HG03135 (cell line): ENCODE data around the gene CS.
A peak's percentile ranks its signal among the peaks of the same experiment; 100 is the strongest.
"Not testable (repeated sequence)": the region's sequence is repeated elsewhere in the genome, so short reads cannot be mapped to it uniquely, and the experiment has no call there.

ENCODE experiments used
- ATAC-seq: cut with Tn5 transposase; IDR thresholded peaks from one replicate; pipeline ENCODE4 v1.9.1; 2021; ENCODE audit warnings: mild to moderate bottlenecking, moderate library complexity; ENCODE audit not compliant: unreplicated experiment

CS gene

GRCh38 chr12:56299853-56300643 lies at the start of gene CS:
TSS of gene CS (minus strand) at chr12:56300330. CDS start at chr12:56300201, 129 bp downstream.
- ATAC-seq = peak; percentile 95

- ATAC-seq = no peak
Measured at GRCh38 chr12:56348776-56349175, 48.6 kb upstream of the CS start.

GRCh38 chr12:56347255-56347654 lies 47.1 kb upstream of the CS start:
- ATAC-seq = not testable (repeated sequence)

DNA sequence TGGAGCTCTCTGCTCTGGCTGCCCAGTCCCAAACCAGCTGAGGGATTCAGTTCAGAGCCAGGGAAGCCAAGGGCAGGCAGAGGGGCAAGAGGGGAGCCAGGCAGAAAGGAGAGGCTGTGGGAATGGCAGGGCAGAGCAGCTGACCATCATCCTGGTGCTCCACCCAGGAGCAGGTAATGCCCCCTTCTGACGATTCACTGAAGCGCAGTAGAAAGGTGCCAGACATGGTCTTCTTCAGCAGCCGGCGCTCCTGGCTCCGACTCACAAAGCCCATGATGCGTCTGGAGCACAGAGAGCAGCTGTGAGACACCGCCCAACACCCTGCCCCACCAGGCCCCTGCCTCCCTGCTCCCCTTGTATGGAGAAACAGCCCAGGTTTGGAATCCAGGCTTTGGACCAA lies 46.5 kb upstream of the CS start:
- no peak for ATAC-seq

GRCh38 chr12:56342290-56342689 lies 42.2 kb upstream of the CS start:
- not testable (repeated sequence) for ATAC-seq

- ATAC-seq = no peak
Measured at GRCh38 chr12:56341616-56342015, 41.5 kb upstream of the CS start.

DNA sequence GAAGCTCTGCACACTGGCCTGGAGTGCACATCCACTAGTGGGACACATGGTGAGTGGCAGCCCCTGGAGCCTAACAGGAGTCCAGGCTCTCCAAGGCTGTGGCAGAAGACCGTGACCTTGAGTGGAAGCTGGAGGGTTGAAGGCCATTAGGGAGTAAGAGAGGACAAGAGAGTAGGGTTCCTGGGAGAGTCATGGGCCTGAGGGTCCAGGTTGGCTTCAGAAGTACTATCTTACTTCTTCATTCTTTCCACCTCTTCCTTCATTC lies 39.0 kb upstream of the CS start:
- ATAC-seq = no peak

DNA sequence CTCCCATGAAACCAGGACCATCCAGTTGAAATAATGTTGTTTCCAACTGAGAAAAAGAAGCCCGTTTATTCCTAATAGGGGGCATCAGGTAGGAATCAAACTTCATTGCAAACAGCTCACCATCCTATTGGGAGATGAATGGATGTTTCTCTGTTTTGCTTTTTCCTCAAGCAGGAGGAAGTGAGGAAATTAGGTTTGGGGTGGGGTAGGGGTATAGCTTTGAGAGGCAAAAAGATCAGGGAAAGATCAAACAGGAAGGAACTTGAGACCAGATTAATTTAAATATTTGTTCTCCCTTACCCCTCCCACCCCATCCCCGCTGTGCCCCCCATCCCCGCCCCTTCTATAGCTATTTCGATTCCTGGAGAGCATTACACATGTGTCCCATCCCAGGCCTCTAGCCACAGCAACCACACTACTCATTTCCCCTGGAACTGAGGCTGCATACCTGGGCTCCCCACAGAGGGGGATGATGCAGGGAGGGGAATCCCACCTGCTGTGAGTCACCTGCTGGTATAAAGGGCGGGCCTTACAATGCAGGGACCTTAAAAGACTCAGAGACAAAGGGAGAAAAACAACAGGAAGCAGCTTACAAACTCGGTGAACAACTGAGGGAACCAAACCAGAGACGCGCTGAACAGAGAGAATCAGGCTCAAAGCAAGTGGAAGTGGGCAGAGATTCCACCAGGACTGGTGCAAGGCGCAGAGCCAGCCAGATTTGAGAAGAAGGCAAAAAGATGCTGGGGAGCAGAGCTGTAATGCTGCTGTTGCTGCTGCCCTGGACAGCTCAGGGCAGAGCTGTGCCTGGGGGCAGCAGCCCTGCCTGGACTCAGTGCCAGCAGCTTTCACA lies 38.4 kb upstream of the CS start, which contains the start of gene IL23A:
TSS of gene IL23A (plus strand) at position 577 of the 850 bp plus-strand sequence. CDS start at position 738, 161 bp downstream.
- no peak for ATAC-seq

DNA sequence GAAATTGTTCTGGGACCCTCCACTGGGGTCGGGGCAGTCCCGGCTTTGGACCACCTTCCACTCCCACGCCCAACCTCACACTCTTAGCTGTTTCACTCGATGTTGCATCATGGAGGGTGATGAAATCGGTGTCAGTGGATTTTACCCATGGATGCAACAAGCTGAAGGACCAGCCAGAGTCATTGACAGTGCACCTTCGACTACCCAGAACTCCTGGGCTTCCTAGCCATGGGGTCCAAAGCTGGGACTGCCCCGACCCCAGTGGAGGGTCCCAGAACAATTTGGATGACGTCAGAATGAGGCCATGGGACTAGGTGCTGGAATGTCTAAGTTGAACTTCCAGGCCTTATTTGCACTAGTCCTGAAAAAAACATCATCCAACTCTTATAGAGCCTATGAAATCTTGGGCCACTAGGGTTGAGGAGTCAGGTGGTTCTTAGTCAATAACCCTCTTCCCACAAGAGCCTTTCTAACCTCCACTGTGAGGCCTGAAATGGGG lies 37.7 kb upstream of the CS start:
- no peak for ATAC-seq

DNA sequence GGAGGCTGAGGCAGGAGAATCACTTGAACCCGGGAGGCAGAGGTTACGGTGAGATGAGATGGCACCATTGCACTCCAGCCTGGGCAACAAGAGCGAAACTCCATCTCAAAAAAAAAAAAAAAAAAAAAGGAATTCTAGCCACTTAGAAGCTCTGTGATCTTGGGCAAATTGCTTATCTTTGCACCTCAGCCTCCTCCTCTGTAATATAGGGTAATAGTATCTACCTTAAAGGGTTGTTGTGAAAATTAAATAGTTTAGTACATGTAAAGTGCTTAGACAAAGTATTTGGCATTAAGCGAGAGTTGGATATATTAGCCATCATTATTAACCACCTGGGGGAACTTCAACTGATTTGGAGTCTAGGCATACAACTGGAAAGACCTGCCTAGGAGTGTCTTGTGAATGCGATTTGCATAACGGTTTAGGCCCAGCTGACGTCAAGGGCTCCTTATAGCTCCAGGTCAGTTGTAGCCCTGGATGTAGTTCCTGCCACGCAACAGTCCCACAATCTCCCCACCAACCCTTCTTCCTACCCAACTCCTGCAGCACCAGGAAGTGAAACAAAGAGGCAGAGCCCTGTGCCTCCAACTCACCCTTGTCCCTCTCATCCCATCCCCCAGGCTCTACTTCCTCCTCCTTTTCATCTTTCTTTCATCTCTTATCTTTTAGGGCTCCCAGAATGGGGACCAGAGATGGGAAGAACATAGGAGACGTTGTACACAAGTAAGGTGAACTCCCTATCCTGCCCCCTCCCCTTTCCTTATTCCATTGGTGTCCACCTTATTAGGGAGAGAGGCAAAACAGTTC lies 36.4 kb upstream of the CS start:
- ATAC-seq = no peak

- ATAC-seq = not testable (repeated sequence)
Measured at GRCh38 chr12:56335527-56335926, 35.4 kb upstream of the CS start.

GRCh38 chr12:56334490-56334793 lies 34.3 kb upstream of the CS start:
- ATAC-seq = no peak

GRCh38 chr12:56333679-56334489 lies 33.8 kb upstream of the CS start, which contains the start of gene PAN2:
TSS of gene PAN2 (minus strand) at chr12:56334000. CDS start at chr12:56333094, 906 bp downstream.
- peak; percentile 88 for ATAC-seq

DNA sequence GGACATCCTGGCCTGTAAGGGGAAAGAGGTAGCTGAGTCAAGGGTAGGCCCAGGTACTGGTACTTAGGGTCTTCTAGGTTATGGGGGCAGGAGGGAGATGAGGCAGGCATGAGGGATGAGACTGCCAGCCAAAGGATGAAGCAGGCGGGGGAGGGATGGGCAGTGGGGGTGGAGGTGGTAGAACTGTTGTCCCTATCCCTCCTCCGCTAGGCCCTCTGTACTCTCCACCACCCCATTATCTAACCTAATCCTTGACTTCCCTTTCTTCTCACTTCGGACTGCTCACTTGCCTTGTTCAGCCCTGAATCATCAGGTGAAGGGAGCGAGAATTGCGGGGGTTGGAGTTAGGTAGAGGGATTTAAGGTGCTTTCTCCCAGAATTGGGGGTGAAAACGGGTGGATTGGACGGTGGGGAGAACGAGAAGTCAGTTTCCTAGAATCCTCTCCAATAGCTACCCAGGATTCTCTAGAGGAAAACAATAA lies 33.1 kb upstream of the CS start:
- ATAC-seq = no peak

DNA sequence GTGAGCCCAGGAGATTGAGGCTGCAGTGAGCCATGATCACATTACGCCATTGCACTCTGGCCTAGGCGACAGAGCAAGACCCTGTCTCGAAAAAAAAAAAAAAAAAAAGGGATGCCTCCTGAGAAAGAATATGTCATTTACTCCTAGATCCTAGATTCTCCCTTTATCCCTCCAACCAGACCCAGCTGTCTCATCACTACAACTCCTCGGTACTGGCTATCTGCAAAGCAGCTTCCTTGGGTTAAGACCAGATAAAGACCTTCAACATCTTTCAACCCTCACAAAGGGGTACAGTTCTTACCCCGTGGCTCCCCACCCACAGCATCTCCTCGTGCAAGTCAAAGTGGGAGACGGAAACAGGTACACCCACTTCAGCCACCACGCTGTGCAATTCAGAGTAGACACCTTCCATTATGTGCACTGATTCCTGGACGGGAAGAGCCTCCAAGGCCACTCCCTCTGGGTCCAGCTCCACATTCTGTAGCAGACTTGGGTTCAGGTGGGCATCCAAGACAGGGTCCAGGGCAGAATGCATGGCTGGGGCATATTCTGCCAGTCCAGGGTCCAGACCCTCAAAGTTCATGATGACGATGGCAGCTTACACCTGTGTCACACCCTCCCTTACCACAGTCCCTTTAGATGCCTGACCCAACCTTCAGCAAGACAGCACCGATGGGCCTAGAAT lies 32.5 kb upstream of the CS start:
- no peak for ATAC-seq

DNA sequence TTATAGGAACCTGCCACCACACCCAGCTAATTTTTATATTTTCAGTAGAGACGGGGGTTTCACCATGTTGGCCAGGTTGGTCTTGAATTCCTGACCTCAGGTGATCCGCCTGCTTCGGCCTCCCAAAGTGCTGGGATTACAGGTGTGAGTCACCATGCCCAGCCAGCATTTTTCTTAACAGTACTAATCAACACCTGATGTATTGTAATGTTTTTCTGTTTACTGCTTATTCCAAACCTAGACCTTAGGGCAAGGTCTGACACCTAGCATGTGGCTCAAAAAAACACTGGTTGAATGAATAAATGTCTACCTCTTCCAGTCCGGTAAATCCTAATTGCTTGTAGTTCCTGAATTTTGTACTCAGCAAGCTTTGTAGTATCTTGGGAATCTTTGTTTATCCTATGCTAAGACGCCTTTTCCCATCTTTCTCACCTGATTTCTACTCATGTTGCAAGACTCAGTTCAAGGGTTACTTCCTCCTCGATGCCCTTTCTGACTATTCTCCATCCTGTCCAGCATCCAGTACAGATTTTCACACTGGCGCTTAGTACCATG lies 30.9 kb upstream of the CS start:
- no peak for ATAC-seq

DNA sequence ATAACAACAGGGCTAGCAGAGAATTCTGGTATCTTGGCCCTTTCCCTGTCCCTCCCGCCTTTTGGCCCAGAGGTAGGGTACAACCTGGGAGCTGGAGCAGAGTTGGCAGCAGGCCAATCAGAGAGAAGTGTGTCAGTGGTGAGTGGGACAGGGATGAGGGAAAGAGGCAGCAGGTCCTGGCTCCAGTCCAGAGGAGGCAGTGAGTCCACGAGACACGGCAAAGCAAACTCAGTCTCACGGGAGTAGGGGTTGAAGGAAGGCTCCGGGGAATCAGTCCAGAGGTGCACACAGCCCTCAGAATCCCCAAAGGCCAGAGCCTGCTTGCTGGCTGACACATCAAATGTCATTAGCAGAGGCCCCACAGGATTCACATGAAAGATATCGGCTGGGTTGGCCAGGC lies 26.4 kb upstream of the CS start:
- no peak for ATAC-seq

DNA sequence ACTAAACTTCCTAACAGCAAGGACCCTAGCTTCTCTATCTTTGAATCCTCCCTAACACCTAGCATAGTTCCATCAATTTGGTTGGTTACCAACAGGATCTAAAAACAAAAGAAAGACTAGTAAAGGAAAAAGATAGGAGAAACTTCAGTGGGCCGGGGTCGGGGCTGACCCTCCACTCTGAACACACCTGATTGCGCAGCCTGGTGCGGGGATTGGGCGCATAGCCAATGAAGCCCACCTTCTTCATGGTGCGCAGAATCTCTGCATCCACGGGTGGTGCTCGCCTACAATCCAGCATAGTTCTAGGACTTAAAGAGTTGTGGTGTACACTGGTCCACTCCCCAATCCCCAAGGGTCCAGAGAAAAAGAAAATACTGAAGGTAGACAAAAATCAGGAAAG lies 26.0 kb upstream of the CS start:
- no peak for ATAC-seq

DNA sequence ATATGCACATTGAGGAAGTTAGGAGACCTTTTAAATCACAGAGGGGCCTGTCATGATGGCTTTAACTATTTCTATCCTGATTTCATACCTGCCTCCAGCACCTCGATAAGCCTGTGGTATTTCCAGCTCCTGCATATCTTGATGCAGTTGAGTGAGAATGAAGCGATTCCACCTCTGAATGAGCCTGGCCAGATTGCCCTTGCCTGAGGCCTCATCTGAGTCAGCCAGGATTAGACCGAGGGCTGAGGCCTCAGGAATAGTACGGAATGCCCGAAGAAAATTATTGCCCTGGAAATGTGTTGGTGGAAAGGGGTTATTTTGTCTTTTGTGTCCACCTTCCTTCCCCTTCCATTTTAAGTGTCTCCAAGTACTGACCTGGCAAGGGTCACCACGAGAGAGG lies 24.1 kb upstream of the CS start:
- ATAC-seq = no peak
